ENCODE data around the gene LCN6.
A peak's percentile ranks its signal among the peaks of the same experiment; 100 is the strongest.
"Not testable (repeated sequence)": the region's sequence is repeated elsewhere in the genome, so short reads cannot be mapped to it uniquely, and the experiment has no call there.

The LCN6 gene

GRCh38 chr9:136704741-136705140 lies 43.6 kb downstream of the LCN6 start:
- not testable (repeated sequence) for DNase-seq

GRCh38 chr9:136703276-136703860 lies 45.0 kb downstream of the LCN6 start:
- DNase-seq: peak in 1 of 2 donors; percentile 11

- DNase-seq: no peak
These were observed 46.7 kb downstream of the LCN6 start for GRCh38 chr9:136701668-136702053.

GRCh38 chr9:136700959-136701667 lies 47.2 kb downstream of the LCN6 start:
- DNase-seq: peak; percentile 57 to 69

- DNase-seq: no peak
These were observed 48.0 kb downstream of the LCN6 start for GRCh38 chr9:136700304-136700703.

GRCh38 chr9:136698635-136699246 lies 49.6 kb downstream of the LCN6 start:
- DNase-seq: no peak

- peak in 1 of 2 donors; percentile 14 for DNase-seq
These were observed 50.4 kb downstream of the LCN6 start for GRCh38 chr9:136697821-136698526.

- DNase-seq: no peak
These were observed 51.0 kb downstream of the LCN6 start for GRCh38 chr9:136697146-136697820.

GRCh38 chr9:136696502-136696901 lies 51.8 kb downstream of the LCN6 start:
- no peak for DNase-seq

GRCh38 chr9:136695955-136696354 lies 52.4 kb downstream of the LCN6 start:
- DNase-seq: no peak

GRCh38 chr9:136695435-136695895 lies 52.9 kb downstream of the LCN6 start:
- DNase-seq: no peak

GRCh38 chr9:136694872-136695247 lies 53.5 kb downstream of the LCN6 start:
- DNase-seq: no peak

- no peak for DNase-seq
These were observed 54.0 kb downstream of the LCN6 start for GRCh38 chr9:136694163-136694871.

All from CD4-positive, alpha-beta T cell treated with Interferon alpha-2 for 1 hour (primary cell).